ENCODE data around the gene FOXL2.
A peak's percentile ranks its signal among the peaks of the same experiment; 100 is the strongest.

The FOXL2 gene

DNA sequence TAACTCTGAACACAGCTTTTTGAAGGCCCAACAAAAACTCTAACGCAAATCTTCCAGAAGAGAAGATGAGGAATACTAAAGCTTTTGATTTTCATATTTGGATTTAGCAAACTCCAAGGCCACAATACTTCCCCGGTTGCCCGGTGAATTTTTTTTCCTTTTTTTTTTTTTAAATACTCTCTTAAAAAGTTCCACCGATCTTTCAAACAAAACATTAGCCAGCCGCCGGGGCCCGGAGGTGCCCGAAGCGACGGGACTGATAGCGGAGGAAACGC, 2.3 kb downstream of the FOXL2 start:
- Histone ChIP-seq H3K4me2 (ENCODE audit: low read length) (peak overlapping the region; percentile 72), H3K9ac (peak overlapping the region; percentile 84), H3K4me3 (ENCODE audit: low read depth, low read length) (peak overlapping the region; percentile 78), H3K79me2 (peaks cover 80% of the 10 kb centered on the region), H2AFZ (no peak overlapping the region), H3K27me3 (ENCODE audit: control insufficient read depth, insufficient read depth, low read length) (no peaks in the 10 kb centered on the region), H3K36me3 (ENCODE audit: control insufficient read depth, insufficient read depth, low read length) (no peaks in the 10 kb centered on the region), H3K4me1 (peaks cover 30% of the 10 kb centered on the region), H3K27ac (peak overlapping the region; percentile 95), H3K9me3 (ENCODE audit: control insufficient read depth, low read length) (no peaks in the 10 kb centered on the region)
- TF ChIP-seq, protein P1, sequence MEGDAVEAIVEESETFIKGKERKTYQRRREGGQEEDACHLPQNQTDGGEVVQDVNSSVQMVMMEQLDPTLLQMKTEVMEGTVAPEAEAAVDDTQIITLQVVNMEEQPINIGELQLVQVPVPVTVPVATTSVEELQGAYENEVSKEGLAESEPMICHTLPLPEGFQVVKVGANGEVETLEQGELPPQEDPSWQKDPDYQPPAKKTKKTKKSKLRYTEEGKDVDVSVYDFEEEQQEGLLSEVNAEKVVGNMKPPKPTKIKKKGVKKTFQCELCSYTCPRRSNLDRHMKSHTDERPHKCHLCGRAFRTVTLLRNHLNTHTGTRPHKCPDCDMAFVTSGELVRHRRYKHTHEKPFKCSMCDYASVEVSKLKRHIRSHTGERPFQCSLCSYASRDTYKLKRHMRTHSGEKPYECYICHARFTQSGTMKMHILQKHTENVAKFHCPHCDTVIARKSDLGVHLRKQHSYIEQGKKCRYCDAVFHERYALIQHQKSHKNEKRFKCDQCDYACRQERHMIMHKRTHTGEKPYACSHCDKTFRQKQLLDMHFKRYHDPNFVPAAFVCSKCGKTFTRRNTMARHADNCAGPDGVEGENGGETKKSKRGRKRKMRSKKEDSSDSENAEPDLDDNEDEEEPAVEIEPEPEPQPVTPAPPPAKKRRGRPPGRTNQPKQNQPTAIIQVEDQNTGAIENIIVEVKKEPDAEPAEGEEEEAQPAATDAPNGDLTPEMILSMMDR (IDR thresholded peaks at IDR 0.05): no peak

DNA sequence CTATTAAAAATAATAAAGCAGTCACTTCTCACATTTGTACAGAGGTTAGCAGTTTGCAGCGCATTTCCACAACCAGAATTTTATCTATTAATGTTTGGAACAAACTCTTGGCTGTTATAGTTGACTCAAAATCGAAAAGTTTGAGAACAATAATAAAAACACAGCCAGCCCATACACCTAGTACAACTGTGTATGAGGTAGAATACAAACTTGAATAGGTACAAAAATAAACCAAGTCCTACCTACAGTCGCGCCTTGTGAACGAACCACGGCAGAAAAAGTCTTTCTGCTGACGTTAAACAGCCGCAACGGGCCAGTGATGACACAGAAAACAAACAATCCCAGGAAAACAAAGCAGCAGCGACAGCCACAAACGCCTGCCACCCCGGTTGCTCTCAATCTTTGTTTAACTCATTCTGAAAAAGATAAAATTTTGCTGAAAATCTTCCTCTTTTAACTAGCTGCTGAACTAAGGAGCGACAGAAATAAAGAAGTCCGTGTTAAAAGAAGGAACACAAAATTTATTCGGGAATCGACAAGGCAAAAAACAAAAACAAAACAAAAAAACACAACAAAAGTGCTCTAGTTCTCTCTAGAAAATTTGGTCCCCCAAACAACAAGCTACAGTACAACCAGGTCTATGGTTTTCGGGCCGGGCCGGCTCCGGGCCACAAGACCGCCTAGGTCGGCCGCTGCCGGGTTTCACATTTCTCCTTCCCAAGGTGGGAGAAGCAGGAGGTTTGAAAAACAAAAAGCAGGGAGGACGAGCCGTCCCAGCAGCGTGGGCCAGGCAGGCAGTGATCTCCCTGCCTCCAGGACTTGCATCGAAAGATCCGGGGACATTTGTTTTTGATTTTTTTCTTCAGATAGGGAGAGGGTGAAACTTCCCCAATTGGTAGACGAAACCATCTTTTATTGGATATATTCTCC, 2.9 kb downstream of the FOXL2 start:
- peak overlapping the region; percentile 78 for H3K4me3 ChIP-seq (ENCODE audit: low read depth, low read length)

DNA sequence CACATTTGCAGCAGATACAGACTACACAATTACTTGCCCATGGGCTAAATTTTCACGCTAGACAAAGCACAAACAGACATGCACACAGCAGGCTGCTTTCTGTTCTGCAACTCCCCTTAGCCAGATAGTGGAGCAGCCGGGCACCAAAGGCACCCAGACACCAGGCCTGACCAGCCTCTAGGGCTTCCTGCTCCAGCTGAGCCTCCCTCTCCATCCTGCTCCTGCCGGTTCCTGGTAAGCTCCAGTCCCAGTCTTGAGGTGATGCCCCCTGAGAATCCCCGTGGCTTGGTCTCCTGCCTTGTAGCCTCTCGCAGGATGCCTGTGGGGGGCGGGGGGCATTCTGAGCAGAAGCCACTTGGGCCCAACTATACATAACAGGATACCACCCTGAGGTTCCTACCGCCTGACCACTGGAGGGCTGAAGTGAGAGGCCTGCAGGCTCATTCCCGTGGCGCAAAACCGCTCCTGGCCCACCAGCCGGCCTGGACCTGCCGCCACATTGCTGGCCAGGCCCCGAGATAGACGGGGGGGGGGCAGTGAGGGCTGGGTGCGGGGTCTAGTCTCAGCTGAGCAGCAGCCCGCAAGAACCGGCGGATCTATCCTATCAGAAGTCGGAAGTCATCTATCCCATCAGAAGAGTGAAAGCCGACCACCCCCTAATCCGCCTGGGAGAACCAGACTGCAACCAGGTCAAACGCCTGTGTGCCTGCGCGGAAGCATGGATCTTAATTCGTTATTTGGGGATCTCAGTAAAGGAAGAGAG, 3.9 kb downstream of the FOXL2 start:
- Histone ChIP-seq H3K27me3 (ENCODE audit: control insufficient read depth, insufficient read depth, low read length) (no peaks in the 10 kb centered on the region), H3K4me3 (ENCODE audit: low read depth, low read length) (peak overlapping the region; percentile 78), H3K4me1 (peaks cover 23% of the 10 kb centered on the region), H3K4me2 (ENCODE audit: low read length) (peak overlapping the region; percentile 72), H3K79me2 (peaks cover 79% of the 10 kb centered on the region), H3K36me3 (ENCODE audit: control insufficient read depth, insufficient read depth, low read length) (no peaks in the 10 kb centered on the region), H3K9ac (peak overlapping the region; percentile 84), H2AFZ (no peak overlapping the region), H3K27ac (peak overlapping the region; percentile 95), H3K9me3 (ENCODE audit: control insufficient read depth, low read length) (no peaks in the 10 kb centered on the region)
- TF ChIP-seq, protein P1 (IDR thresholded peaks at IDR 0.05): peak; percentile 13

More for the DNA sequence above, 2.9 kb downstream of the FOXL2 start:
- Histone ChIP-seq H3K79me2 (peaks cover 80% of the 10 kb centered on the region), H3K27me3 (ENCODE audit: control insufficient read depth, insufficient read depth, low read length) (no peaks in the 10 kb centered on the region), H2AFZ (no peak overlapping the region), H3K9ac (peak overlapping the region; percentile 84), H3K4me2 (ENCODE audit: low read length) (peak overlapping the region; percentile 72), H3K27ac (peak overlapping the region; percentile 95), H3K4me1 (peaks cover 30% of the 10 kb centered on the region), H3K9me3 (ENCODE audit: control insufficient read depth, low read length) (no peaks in the 10 kb centered on the region), H3K36me3 (ENCODE audit: control insufficient read depth, insufficient read depth, low read length) (no peaks in the 10 kb centered on the region)
- TF ChIP-seq, protein P1 (IDR thresholded peaks at IDR 0.05): no peak

DNA sequence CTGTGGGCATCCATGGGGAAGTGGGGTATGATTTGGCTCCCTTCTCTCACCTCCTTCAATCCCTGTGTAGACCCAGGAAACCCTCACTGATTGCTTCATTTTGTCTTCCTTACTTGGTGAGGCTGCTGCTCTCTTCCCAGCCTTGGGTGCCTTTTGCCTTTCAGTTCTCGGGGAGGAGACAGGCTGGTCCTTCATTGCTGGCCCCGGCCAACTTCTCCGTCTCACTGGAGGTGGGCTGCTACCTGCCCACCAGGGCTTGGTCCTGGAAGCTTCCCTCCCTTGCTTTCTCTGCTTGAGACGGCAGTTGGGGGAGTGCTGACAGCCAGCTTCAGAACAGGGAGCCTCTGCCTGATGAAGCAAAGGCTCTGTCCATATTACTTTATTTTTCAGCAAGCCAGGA, 4.7 kb downstream of the FOXL2 start:
- Histone ChIP-seq H3K27ac (peak overlapping the region; percentile 95), H3K4me1 (peaks cover 29% of the 10 kb centered on the region), H2AFZ (no peak overlapping the region), H3K4me2 (ENCODE audit: low read length) (peak overlapping the region; percentile 72), H3K9me3 (ENCODE audit: control insufficient read depth, low read length) (no peaks in the 10 kb centered on the region), H3K79me2 (peaks cover 80% of the 10 kb centered on the region), H3K27me3 (ENCODE audit: control insufficient read depth, insufficient read depth, low read length) (no peaks in the 10 kb centered on the region), H3K36me3 (ENCODE audit: control insufficient read depth, insufficient read depth, low read length) (no peaks in the 10 kb centered on the region), H3K4me3 (ENCODE audit: low read depth, low read length) (peak overlapping the region; percentile 78), H3K9ac (no peak overlapping the region)
- TF ChIP-seq, protein P1 (IDR thresholded peaks at IDR 0.05): no peak

Measured in parathyroid adenoma (tissue), 2 donors.